Measurements from ENCODE around the gene A2M.

The A2M gene

DNA sequence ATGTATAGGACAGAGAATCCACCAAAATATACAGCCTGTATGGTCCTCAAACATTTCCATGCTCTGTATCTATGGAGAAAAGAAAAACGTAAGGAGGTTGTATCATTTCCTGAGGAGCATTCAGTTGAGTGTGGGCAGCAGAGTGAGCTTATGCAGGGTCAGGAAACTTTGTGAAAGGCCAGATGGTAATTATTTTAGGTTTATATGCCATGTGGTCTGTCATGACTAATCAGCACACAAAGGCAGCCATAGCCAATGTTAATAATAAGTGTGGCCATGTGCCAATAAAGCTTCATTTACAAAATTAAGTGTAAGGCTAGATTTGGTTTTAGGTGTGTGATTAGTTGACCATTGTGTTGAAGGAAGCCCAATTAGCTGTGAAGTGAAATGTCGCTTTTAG, 33.2 kb upstream of the A2M start:
- ChIA-PET CTCF (no interaction called here), POLR2A (no interaction called here)
- no peak for TF ChIP-seq ZNF155 (tag by site-specific recombination; IDR thresholded peaks at IDR 0.05)
- no peak for TF ChIP-seq ZNF621 (tag by site-specific recombination; IDR thresholded peaks at IDR 0.05)
- no peak for TF ChIP-seq ZNF211 (tag by site-specific recombination; IDR thresholded peaks at IDR 0.05; ENCODE audit: low read depth)
- no peak for TF ChIP-seq ZNF473 (tag by site-specific recombination; IDR thresholded peaks at IDR 0.05)
- TF ChIP-seq, protein P1, sequence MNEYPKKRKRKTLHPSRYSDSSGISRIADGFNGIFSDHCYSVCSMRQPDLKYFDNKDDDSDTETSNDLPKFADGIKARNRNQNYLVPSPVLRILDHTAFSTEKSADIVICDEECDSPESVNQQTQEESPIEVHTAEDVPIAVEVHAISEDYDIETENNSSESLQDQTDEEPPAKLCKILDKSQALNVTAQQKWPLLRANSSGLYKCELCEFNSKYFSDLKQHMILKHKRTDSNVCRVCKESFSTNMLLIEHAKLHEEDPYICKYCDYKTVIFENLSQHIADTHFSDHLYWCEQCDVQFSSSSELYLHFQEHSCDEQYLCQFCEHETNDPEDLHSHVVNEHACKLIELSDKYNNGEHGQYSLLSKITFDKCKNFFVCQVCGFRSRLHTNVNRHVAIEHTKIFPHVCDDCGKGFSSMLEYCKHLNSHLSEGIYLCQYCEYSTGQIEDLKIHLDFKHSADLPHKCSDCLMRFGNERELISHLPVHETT (tag by site-specific recombination; IDR thresholded peaks at IDR 0.05) = no peak
- no peak for TF ChIP-seq ZNF777 (tag by site-specific recombination; IDR thresholded peaks at IDR 0.05; ENCODE audit: borderline replicate concordance)

DNA sequence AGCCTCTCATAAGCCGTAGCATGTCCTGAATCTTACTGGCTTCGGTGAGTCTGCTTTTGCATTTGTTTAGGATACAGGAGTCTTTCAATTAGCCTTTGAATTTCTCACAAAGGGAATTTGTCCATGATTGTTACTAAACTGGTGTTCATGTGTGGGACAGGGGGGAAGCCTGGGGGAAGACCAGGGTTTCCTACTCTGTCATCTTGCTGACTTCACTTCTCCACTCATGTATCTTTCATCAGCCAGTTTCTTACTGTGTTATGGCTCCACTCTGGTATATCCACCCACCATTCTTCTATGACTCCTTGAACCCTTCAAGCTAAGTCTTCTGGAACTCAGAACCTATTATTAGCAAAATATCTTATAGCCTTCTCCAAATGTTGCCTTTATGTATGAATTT, 31.7 kb upstream of the A2M start:
- TF ChIP-seq HOXC10 (CRISPR knock-in tag; IDR thresholded peaks at IDR 0.05) (no peak), ZEB2 (tag by site-specific recombination; IDR thresholded peaks at IDR 0.05) (no peak), KLF7 (tag by site-specific recombination; IDR thresholded peaks at IDR 0.05; ENCODE audit: borderline replicate concordance) (no peak), ZNF16 (tag by site-specific recombination; IDR thresholded peaks at IDR 0.05; ENCODE audit: low read depth) (no peak), ZFP69B (tag by site-specific recombination; IDR thresholded peaks at IDR 0.05) (no peak), SCRT1 (tag by site-specific recombination; IDR thresholded peaks at IDR 0.05; ENCODE audit: borderline replicate concordance) (no peak), ZNF311 (tag by site-specific recombination; IDR thresholded peaks at IDR 0.05; ENCODE audit: borderline replicate concordance) (no peak), ZBTB7A (tag by site-specific recombination; IDR thresholded peaks at IDR 0.05; ENCODE audit: low read depth) (no peak), HOXA7 (CRISPR knock-in tag; IDR thresholded peaks at IDR 0.05; ENCODE audit: borderline replicate concordance) (no peak), ZNF391 (tag by site-specific recombination; IDR thresholded peaks at IDR 0.05; ENCODE audit: borderline replicate concordance, low read depth) (no peak), ZNF670 (tag by site-specific recombination; IDR thresholded peaks at IDR 0.05; ENCODE audit: low read depth) (no peak), ZNF529 (tag by site-specific recombination; IDR thresholded peaks at IDR 0.05; ENCODE audit: insufficient replicate concordance) (no peak), RBAK (tag by site-specific recombination; IDR thresholded peaks at IDR 0.05) (no peak), ZBTB21 (tag by site-specific recombination; IDR thresholded peaks at IDR 0.05) (no peak)
- TF ChIP-seq, protein P2, sequence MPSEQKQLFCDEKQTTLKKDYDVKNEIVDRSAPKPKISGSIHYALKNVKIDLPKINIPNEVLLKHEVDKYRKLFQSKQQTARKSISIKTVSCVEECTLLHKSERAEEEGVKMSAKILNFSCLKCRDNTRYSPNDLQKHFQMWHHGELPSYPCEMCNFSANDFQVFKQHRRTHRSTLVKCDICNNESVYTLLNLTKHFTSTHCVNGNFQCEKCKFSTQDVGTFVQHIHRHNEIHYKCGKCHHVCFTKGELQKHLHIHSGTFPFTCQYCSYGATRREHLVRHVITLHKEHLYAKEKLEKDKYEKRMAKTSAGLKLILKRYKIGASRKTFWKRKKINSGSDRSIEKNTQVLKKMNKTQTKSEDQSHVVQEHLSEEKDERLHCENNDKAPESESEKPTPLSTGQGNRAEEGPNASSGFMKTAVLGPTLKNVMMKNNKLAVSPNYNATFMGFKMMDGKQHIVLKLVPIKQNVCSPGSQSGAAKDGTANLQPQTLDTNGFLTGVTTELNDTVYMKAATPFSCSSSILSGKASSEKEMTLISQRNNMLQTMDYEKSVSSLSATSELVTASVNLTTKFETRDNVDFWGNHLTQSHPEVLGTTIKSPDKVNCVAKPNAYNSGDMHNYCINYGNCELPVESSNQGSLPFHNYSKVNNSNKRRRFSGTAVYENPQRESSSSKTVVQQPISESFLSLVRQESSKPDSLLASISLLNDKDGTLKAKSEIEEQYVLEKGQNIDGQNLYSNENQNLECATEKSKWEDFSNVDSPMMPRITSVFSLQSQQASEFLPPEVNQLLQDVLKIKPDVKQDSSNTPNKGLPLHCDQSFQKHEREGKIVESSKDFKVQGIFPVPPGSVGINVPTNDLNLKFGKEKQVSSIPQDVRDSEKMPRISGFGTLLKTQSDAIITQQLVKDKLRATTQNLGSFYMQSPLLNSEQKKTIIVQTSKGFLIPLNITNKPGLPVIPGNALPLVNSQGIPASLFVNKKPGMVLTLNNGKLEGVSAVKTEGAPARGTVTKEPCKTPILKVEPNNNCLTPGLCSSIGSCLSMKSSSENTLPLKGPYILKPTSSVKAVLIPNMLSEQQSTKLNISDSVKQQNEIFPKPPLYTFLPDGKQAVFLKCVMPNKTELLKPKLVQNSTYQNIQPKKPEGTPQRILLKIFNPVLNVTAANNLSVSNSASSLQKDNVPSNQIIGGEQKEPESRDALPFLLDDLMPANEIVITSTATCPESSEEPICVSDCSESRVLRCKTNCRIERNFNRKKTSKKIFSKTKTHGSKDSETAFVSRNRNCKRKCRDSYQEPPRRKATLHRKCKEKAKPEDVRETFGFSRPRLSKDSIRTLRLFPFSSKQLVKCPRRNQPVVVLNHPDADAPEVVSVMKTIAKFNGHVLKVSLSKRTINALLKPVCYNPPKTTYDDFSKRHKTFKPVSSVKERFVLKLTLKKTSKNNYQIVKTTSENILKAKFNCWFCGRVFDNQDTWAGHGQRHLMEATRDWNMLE (tag by site-specific recombination; conservative IDR thresholded peaks at IDR 0.05; ENCODE audit: low read depth) = no peak
- TF ChIP-seq, protein P3, sequence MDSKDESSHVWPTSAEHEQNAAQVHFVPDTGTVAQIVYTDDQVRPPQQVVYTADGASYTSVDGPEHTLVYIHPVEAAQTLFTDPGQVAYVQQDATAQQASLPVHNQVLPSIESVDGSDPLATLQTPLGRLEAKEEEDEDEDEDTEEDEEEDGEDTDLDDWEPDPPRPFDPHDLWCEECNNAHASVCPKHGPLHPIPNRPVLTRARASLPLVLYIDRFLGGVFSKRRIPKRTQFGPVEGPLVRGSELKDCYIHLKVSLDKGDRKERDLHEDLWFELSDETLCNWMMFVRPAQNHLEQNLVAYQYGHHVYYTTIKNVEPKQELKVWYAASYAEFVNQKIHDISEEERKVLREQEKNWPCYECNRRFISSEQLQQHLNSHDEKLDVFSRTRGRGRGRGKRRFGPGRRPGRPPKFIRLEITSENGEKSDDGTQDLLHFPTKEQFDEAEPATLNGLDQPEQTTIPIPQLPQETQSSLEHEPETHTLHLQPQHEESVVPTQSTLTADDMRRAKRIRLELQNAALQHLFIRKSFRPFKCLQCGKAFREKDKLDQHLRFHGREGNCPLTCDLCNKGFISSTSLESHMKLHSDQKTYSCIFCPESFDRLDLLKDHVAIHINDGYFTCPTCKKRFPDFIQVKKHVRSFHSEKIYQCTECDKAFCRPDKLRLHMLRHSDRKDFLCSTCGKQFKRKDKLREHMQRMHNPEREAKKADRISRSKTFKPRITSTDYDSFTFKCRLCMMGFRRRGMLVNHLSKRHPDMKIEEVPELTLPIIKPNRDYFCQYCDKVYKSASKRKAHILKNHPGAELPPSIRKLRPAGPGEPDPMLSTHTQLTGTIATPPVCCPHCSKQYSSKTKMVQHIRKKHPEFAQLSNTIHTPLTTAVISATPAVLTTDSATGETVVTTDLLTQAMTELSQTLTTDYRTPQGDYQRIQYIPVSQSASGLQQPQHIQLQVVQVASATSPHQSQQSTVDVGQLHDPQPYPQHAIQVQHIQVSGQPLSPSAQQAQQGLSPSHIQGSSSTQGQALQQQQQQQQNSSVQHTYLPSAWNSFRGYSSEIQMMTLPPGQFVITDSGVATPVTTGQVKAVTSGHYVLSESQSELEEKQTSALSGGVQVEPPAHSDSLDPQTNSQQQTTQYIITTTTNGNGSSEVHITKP (tag by site-specific recombination; IDR thresholded peaks at IDR 0.05) = no peak
- H3K4me1 ChIP-seq (ENCODE audit: control insufficient read depth, insufficient read depth, low read length) = no peaks in the 10 kb centered on the region
- no peak overlapping the region for H3K4me3 ChIP-seq (ENCODE audit: low read depth, low read length)
- no peak overlapping the region for H3K27ac ChIP-seq (ENCODE audit: extremely low read depth, low read depth, low read length)
- no peaks in the 10 kb centered on the region for H3K9me3 ChIP-seq (ENCODE audit: control insufficient read depth, insufficient read depth, low read depth, low read length)
- no peaks in the 10 kb centered on the region for H3K36me3 ChIP-seq (ENCODE audit: control insufficient read depth in 2 of 2, insufficient read depth in 1 of 2, low read length in 2 of 2)
- CTCF ChIA-PET = interaction anchor here (0.6 to 1.0 kb wide), 3 partner anchors 12 to 182 kb away, joined by 3 read pairs; no protein-coding TSS in a partner anchor
- POLR2A ChIA-PET = no interaction called here

More for the DNA sequence above, 33.2 kb upstream of the A2M start:
- no peaks in the 10 kb centered on the region for H3K36me3 ChIP-seq (ENCODE audit: control insufficient read depth in 2 of 2, insufficient read depth in 1 of 2, low read length in 2 of 2)
- H3K4me3 ChIP-seq (ENCODE audit: low read depth, low read length) = no peak overlapping the region
- H3K27ac ChIP-seq (ENCODE audit: extremely low read depth, low read depth, low read length) = no peak overlapping the region
- no peaks in the 10 kb centered on the region for H3K4me1 ChIP-seq (ENCODE audit: control insufficient read depth, insufficient read depth, low read length)
- H3K9me3 ChIP-seq (ENCODE audit: control insufficient read depth, insufficient read depth, low read depth, low read length) = no peaks in the 10 kb centered on the region

Measured in HEK293 (cell line).